ENCODE measurements around the gene MRPL49.

DNA sequence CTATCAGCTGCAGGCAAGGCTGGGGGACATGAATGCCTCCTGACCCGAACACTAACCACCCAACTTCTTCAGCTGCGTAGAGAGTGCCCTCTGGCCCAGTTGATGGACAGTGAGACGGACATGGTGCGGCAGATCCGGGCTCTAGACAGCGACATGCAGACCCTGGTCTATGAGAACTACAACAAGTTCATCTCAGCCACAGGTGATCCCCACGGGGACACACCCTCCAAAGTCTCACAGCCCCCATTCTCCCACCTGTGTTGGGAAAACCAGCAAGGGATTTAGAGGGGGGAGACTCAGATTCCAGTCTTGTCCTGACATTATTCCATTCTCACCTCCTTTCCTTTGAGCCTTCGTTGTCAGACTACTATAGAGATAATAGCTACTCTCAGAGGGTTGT lies 25.2 kb upstream of the MRPL49 start:
- TF ChIP-seq, protein P1, sequence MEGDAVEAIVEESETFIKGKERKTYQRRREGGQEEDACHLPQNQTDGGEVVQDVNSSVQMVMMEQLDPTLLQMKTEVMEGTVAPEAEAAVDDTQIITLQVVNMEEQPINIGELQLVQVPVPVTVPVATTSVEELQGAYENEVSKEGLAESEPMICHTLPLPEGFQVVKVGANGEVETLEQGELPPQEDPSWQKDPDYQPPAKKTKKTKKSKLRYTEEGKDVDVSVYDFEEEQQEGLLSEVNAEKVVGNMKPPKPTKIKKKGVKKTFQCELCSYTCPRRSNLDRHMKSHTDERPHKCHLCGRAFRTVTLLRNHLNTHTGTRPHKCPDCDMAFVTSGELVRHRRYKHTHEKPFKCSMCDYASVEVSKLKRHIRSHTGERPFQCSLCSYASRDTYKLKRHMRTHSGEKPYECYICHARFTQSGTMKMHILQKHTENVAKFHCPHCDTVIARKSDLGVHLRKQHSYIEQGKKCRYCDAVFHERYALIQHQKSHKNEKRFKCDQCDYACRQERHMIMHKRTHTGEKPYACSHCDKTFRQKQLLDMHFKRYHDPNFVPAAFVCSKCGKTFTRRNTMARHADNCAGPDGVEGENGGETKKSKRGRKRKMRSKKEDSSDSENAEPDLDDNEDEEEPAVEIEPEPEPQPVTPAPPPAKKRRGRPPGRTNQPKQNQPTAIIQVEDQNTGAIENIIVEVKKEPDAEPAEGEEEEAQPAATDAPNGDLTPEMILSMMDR (IDR thresholded peaks at IDR 0.05): no peak
- TF ChIP-seq, protein P2, sequence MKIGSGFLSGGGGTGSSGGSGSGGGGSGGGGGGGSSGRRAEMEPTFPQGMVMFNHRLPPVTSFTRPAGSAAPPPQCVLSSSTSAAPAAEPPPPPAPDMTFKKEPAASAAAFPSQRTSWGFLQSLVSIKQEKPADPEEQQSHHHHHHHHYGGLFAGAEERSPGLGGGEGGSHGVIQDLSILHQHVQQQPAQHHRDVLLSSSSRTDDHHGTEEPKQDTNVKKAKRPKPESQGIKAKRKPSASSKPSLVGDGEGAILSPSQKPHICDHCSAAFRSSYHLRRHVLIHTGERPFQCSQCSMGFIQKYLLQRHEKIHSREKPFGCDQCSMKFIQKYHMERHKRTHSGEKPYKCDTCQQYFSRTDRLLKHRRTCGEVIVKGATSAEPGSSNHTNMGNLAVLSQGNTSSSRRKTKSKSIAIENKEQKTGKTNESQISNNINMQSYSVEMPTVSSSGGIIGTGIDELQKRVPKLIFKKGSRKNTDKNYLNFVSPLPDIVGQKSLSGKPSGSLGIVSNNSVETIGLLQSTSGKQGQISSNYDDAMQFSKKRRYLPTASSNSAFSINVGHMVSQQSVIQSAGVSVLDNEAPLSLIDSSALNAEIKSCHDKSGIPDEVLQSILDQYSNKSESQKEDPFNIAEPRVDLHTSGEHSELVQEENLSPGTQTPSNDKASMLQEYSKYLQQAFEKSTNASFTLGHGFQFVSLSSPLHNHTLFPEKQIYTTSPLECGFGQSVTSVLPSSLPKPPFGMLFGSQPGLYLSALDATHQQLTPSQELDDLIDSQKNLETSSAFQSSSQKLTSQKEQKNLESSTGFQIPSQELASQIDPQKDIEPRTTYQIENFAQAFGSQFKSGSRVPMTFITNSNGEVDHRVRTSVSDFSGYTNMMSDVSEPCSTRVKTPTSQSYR (CRISPR knock-in tag; IDR thresholded peaks at IDR 0.05): no peak
- TF ChIP-seq CREM (CRISPR knock-in tag; IDR thresholded peaks at IDR 0.05): no peak
- TF ChIP-seq ZNF263 (CRISPR knock-in tag; IDR thresholded peaks at IDR 0.05; ENCODE audit: low read depth): no peak
- no peak for TF ChIP-seq NFE2L1 (CRISPR knock-in tag; IDR thresholded peaks at IDR 0.05)
- TF ChIP-seq ZBTB21 (CRISPR knock-in tag; IDR thresholded peaks at IDR 0.05; ENCODE audit: borderline replicate concordance): no peak

Data from WTC11 (cell line).